Peyer's patch (tissue), 4 donors: ENCODE data around the gene RPS24.

Experiments used
- POLR2A ChIP-seq, 2 donors: fragments of 450-650 bp; IDR thresholded peaks; one replicate each; pipeline ENCODE4 v1.5.1; 2017; ENCODE audit warnings: antibody characterized with exemption in 2 of 2, mild to moderate bottlenecking in 2 of 2, moderate library complexity in 2 of 2
- TF ChIP-seq, protein P1 (sequence below), 6 experiments: fragments of 450-650 bp in 4 of 6; fragments of 200-600 bp in 2 of 6; sonication (generic) in 1 of 6; IDR thresholded peaks; one replicate each; pipeline ENCODE4 v1.5.1; 2017 to 2019; ENCODE audit warnings: antibody characterized with exemption in 6 of 6, mild to moderate bottlenecking in 3 of 6, moderate library complexity in 1 of 6

DNA sequence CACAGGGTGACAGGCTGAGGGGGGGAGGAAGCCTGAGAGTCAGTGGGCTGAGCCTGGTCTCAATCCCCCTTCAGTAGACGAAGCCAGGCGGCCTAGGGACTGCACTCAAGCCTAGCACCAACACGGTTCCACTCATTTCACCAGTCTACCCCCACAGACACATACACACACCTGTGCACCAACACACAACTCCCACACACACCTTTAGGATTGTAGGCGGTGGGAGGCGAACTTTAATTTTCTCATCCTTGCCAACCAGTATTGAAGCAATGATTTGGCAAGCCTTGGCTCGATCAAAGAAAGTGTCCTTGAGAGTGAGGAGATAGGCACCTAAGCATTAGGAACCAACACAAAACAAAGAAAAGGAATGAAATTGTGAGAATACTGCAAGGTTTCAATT is 24.0 kb upstream of the RPS24 start:
- TF ChIP-seq, protein P1, sequence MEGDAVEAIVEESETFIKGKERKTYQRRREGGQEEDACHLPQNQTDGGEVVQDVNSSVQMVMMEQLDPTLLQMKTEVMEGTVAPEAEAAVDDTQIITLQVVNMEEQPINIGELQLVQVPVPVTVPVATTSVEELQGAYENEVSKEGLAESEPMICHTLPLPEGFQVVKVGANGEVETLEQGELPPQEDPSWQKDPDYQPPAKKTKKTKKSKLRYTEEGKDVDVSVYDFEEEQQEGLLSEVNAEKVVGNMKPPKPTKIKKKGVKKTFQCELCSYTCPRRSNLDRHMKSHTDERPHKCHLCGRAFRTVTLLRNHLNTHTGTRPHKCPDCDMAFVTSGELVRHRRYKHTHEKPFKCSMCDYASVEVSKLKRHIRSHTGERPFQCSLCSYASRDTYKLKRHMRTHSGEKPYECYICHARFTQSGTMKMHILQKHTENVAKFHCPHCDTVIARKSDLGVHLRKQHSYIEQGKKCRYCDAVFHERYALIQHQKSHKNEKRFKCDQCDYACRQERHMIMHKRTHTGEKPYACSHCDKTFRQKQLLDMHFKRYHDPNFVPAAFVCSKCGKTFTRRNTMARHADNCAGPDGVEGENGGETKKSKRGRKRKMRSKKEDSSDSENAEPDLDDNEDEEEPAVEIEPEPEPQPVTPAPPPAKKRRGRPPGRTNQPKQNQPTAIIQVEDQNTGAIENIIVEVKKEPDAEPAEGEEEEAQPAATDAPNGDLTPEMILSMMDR (IDR thresholded peaks at IDR 0.05): no peak
- no peak for TF ChIP-seq POLR2A (IDR thresholded peaks at IDR 0.05)
